ENCODE data around the gene GRIP1. TPM values are rescaled to one million over a fixed set of nuclear protein-coding genes. Genes with fewer than 3 reads are reported as not detected.
A peak's percentile ranks its signal among the peaks of the same experiment; 100 is the strongest.

Gene GRIP1
- total RNA-seq, 1 donor from 2014 or later, result 0.80 TPM

- DNase-seq (ENCODE audit: low read depth), result no peak
Observed at GRCh38 chr12:66482351-66483203, 196.3 kb downstream of the GRIP1 start.

DNA sequence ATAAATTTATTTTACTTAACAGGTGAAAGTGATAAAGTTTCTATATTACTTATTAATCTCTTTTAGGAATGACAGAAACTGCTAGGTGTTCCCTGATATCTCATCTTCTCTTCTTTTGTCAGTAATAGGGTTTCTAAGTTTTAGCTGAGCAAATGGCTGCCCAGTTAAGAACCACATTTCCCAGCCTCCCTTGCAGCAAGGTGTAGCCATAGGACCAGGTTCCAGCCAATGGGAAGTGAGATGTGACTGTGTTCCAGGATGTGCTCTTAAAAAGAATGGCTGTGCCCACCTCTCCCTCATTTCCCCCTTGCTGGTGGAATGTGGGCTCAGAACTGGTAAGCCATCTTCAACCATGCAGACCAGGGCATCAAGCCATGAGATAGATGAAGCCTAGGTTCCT lies 210.9 kb downstream of the GRIP1 start:
- DNase-seq (ENCODE audit: low read depth), result no peak

- no peak for DNase-seq (ENCODE audit: low read depth)
Observed at GRCh38 chr12:66461331-66461730, 217.5 kb downstream of the GRIP1 start.

- DNase-seq (ENCODE audit: low read depth), result no peak
Observed at GRCh38 chr12:66459944-66460482, 218.9 kb downstream of the GRIP1 start.

- DNase-seq (ENCODE audit: low read depth), result no peak
Observed at GRCh38 chr12:66456612-66457011, 222.3 kb downstream of the GRIP1 start.

GRCh38 chr12:66453844-66454243 lies 225.0 kb downstream of the GRIP1 start:
- DNase-seq (ENCODE audit: low read depth), result no peak

DNA sequence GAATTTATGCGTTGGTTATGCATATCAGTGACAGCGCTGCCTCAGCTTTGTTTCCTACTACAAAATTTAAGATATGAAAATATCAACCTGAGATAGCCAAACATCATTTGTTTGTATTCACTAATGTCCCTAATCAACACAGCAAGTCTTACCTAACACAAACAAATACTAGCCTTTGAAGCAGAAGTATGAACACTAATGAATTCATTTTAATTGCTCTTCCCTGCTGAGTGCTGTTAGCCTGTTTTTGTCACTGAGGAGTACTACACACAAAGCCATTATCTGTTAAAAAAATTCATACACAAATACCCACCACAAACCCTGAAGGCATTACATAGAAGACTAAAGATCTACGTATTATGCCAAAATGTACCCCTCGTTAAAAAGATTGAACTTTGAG lies 225.8 kb downstream of the GRIP1 start:
- no peak for DNase-seq (ENCODE audit: low read depth)

GRCh38 chr12:66449531-66449930 lies 229.3 kb downstream of the GRIP1 start:
- no peak for DNase-seq (ENCODE audit: low read depth)

DNA sequence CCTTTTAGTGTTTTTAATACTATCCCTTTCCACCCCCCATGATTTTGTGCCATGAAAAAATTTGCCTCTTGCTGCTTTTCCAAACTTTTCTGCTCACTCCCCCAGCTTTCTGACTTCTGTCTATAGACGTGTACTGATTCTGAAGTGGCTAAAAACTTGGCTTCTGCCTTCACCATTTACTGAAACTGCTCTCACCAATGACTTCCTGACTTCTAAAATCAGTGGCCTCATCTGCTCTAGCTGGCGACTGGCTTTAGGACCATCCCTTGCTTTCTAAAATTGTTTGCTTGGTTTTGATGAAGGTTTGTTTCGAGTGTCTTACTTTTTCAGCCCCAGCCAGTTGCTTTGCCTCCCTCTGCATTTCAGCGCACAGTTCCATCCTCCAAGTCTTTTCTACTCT lies 231.2 kb downstream of the GRIP1 start:
- no peak for DNase-seq (ENCODE audit: low read depth)

GRCh38 chr12:66446276-66446675 lies 232.6 kb downstream of the GRIP1 start:
- no peak for DNase-seq (ENCODE audit: low read depth)

DNA sequence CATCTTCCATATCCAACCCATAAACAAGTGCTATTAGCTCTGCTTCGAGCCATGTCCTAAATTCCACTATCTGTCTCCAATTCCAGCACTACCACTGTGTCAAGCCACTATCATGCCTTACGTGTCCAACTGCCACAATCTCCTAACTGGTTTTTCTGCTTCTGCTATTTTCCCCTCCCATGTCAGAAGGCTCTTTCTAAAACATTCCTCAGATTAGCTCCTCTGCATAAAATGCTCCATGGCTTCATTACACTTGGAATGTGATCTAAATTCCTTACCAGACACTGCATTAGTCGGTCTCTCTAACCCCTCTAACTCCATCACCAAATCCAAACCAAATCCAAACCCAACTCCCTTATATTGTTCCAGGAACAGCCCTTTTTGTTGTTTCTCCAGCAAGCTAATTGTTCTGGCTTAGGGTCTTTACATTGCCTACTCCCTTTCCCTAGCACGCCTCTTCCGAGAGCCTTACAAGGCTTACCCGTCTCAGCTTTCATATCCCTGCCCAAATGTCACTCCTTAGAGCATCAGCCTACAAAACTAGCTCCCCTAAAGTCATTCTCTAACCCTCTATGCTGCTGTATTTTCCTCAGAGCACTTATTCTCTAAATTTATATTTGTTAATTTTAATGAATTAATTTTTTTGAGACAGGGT lies 236.8 kb downstream of the GRIP1 start:
- DNase-seq (ENCODE audit: low read depth), result no peak

DNA sequence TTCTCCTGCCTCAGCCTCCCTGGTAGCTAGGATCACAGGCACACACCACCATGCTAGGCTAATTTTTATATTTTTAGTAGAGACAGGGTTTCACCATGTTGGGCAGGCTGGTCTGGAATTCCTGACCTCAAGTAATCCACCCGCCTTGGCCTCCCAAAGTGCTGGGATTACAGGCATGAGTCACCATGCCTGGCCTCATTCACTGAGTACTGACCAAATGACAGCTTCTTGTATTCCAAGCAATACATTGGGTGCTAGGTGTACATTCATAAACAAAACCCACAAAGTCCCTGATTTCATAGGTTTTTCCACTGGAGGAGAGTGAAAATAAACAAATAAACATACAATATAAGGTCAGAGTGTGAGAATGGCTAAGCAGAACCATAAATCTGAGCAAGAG lies 240.3 kb downstream of the GRIP1 start:
- DNase-seq (ENCODE audit: low read depth), result peak; percentile 41

- DNase-seq (ENCODE audit: low read depth), result no peak
Observed at GRCh38 chr12:66430106-66430505, 248.8 kb downstream of the GRIP1 start.

DNA sequence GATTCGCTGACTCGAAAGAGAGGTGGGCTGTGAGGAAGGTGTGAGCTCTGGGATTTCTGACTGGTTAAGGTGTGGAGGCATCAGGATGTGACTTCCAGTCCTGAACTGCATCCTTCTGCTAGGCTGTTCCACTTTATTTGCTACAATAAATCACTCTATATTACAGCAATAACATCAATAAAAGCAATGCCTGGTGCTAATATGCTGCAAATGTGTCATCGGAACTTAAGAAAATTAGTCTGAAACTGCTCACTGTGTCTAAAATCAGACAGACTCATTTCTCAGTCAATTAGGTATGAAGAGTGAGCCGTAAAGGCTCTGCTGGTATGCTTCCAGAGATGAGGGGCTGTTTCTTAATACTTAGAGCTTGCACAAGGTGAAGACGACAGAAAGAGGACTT lies 250.0 kb downstream of the GRIP1 start:
- no peak for DNase-seq (ENCODE audit: low read depth)

DNA sequence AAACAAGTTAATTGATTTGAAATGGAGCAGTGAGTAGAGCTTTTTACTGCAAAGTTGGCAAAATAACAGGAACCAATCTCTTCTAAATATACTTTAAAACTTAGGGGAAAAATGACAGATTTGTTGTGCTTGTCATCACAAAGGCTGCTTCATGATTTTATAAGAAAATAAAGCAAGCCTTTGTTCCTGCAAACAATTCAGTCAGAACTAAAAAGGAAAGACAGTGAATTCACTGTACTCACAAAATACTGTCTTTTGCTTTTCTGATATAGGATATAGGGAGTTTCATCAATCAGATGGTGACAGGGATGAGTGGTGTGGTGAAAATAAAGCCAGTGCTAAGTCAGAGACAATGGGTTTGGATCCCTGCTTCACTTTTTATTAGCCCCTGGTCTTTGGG lies 250.6 kb downstream of the GRIP1 start:
- DNase-seq (ENCODE audit: low read depth), result no peak

- DNase-seq (ENCODE audit: low read depth), result no peak
Observed at GRCh38 chr12:66426696-66427095, 252.2 kb downstream of the GRIP1 start.

DNA sequence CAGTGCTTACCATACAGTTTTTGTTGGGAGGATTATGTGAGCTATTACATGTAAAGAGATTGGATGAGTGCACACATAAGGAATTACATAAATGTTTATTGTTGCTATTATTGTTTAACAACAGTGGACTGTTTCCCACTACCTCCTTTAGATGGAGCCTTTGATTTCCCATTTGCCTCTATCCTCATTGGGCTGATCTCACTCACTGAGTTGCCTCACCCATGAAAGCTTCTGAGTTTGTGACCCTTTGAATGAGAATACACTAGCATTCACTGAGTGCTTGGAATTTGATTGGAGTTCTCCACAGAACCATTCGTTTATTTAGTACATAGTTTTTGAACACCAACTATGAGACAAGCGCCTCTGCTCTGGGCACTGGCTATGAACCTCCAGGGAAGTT lies 255.6 kb downstream of the GRIP1 start:
- DNase-seq (ENCODE audit: low read depth), result no peak

- DNase-seq (ENCODE audit: low read depth), result no peak
Observed at GRCh38 chr12:66418908-66419307, 260.0 kb downstream of the GRIP1 start.

GRCh38 chr12:66417217-66417616 lies 261.7 kb downstream of the GRIP1 start:
- DNase-seq (ENCODE audit: low read depth), result no peak

GRCh38 chr12:66409195-66409871 lies 269.5 kb downstream of the GRIP1 start:
- peak; percentile 59 for DNase-seq (ENCODE audit: low read depth)

GRCh38 chr12:66405395-66405794 lies 273.5 kb downstream of the GRIP1 start:
- DNase-seq (ENCODE audit: low read depth), result no peak

DNA sequence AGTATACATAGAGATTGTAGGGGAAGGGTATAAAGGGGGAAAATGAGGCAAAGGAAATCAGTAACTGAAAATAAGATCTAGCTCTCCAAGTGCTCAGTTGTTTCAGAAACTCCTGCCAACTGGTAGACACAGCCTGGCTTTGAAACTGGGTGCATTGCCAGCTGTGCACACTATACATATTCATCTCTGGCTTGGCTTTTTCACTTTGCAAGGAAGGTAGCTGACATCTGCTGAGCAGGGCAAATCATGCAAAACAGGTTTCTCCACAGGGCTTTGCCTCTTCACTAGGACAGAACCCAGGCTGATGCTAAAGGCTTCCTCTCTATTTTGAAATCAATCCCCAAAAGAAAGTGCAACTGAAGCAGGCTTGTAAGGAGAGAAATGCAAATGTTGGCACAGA lies 275.1 kb downstream of the GRIP1 start:
- DNase-seq (ENCODE audit: low read depth), result no peak

Data from myocyte (in vitro differentiated cells).